ENCODE data around the gene DCLK2.

Gene DCLK2

GRCh38 chr4:150167054-150167453 is 88.8 kb downstream of the DCLK2 start:
- Histone ChIP-seq H3K4me1 (ENCODE audit: low read depth, poor library complexity, severe bottlenecking) (peaks cover 4% of the 10 kb centered on the region), H3K79me2 (ENCODE audit: insufficient read depth, low read depth) (no peaks in the 10 kb centered on the region), H3K36me3 (ENCODE audit: insufficient read depth) (no peaks in the 10 kb centered on the region), H3K4me3 (IDR thresholded peaks at IDR 0.05; ENCODE audit: insufficient read depth, low read depth, low read length) (no peak overlapping the region), H3K9ac (no peak overlapping the region), H4K20me1 (ENCODE audit: insufficient read depth) (no peaks in the 10 kb centered on the region), H3K4me2 (no peak overlapping the region), H2AFZ (ENCODE audit: low read depth) (no peak overlapping the region), H3K27ac (no peak overlapping the region), H3K27me3 (ENCODE audit: insufficient read depth, low read depth) (no peaks in the 10 kb centered on the region)
- no peak for TF ChIP-seq CTCF (conservative IDR thresholded peaks at IDR 0.05; ENCODE audit: low read depth, low read length)

GRCh38 chr4:150173432-150173861 is 95.2 kb downstream of the DCLK2 start:
- no peak overlapping the region for H3K4me2 ChIP-seq
- H3K27me3 ChIP-seq (ENCODE audit: insufficient read depth, low read depth), result no peaks in the 10 kb centered on the region
- H3K36me3 ChIP-seq (ENCODE audit: insufficient read depth), result no peaks in the 10 kb centered on the region
- H3K27ac ChIP-seq, result no peak overlapping the region
- H3K79me2 ChIP-seq (ENCODE audit: insufficient read depth, low read depth), result no peaks in the 10 kb centered on the region
- H3K9ac ChIP-seq, result no peak overlapping the region
- TF ChIP-seq CTCF (conservative IDR thresholded peaks at IDR 0.05; ENCODE audit: low read depth, low read length), result no peak
- H2AFZ ChIP-seq (ENCODE audit: low read depth), result no peak overlapping the region
- H3K4me1 ChIP-seq (ENCODE audit: low read depth, poor library complexity, severe bottlenecking), result no peaks in the 10 kb centered on the region
- H4K20me1 ChIP-seq (ENCODE audit: insufficient read depth), result no peaks in the 10 kb centered on the region
- H3K4me3 ChIP-seq (IDR thresholded peaks at IDR 0.05; ENCODE audit: insufficient read depth, low read depth, low read length), result no peak overlapping the region

GRCh38 chr4:150173982-150174398 is 95.7 kb downstream of the DCLK2 start:
- no peaks in the 10 kb centered on the region for H4K20me1 ChIP-seq (ENCODE audit: insufficient read depth)
- H2AFZ ChIP-seq (ENCODE audit: low read depth), result no peak overlapping the region
- no peaks in the 10 kb centered on the region for H3K36me3 ChIP-seq (ENCODE audit: insufficient read depth)
- TF ChIP-seq CTCF (conservative IDR thresholded peaks at IDR 0.05; ENCODE audit: low read depth, low read length), result no peak
- H3K9ac ChIP-seq, result no peak overlapping the region
- no peaks in the 10 kb centered on the region for H3K4me1 ChIP-seq (ENCODE audit: low read depth, poor library complexity, severe bottlenecking)
- H3K4me3 ChIP-seq (IDR thresholded peaks at IDR 0.05; ENCODE audit: insufficient read depth, low read depth, low read length), result no peak overlapping the region
- H3K27me3 ChIP-seq (ENCODE audit: insufficient read depth, low read depth), result no peaks in the 10 kb centered on the region
- H3K79me2 ChIP-seq (ENCODE audit: insufficient read depth, low read depth), result no peaks in the 10 kb centered on the region
- H3K27ac ChIP-seq, result no peak overlapping the region
- no peak overlapping the region for H3K4me2 ChIP-seq

GRCh38 chr4:150176547-150176946 is 98.3 kb downstream of the DCLK2 start:
- Histone ChIP-seq H2AFZ (ENCODE audit: low read depth) (no peak overlapping the region), H3K4me3 (IDR thresholded peaks at IDR 0.05; ENCODE audit: insufficient read depth, low read depth, low read length) (no peak overlapping the region), H3K4me1 (ENCODE audit: low read depth, poor library complexity, severe bottlenecking) (no peaks in the 10 kb centered on the region), H3K36me3 (ENCODE audit: insufficient read depth) (no peaks in the 10 kb centered on the region), H3K27me3 (ENCODE audit: insufficient read depth, low read depth) (no peaks in the 10 kb centered on the region), H3K79me2 (ENCODE audit: insufficient read depth, low read depth) (no peaks in the 10 kb centered on the region), H3K27ac (no peak overlapping the region), H3K4me2 (no peak overlapping the region), H3K9ac (no peak overlapping the region), H4K20me1 (ENCODE audit: insufficient read depth) (no peaks in the 10 kb centered on the region)
- no peak for TF ChIP-seq CTCF (conservative IDR thresholded peaks at IDR 0.05; ENCODE audit: low read depth, low read length)
